Measurements from ENCODE around the gene CD209.

CD209 gene

GRCh38 chr19:7705387-7706187 is 41.7 kb downstream of the CD209 start:
- DNase-seq (ENCODE audit: low read depth in 2 of 2), result no peak

GRCh38 chr19:7704280-7705060 is 42.9 kb downstream of the CD209 start:
- no peak for DNase-seq (ENCODE audit: low read depth in 2 of 2)

- DNase-seq (ENCODE audit: low read depth in 2 of 2), result no peak
These were observed 44.0 kb downstream of the CD209 start for GRCh38 chr19:7703332-7703731.

GRCh38 chr19:7701654-7702457 is 45.5 kb downstream of the CD209 start, which contains the start of gene FCER2:
FCER2 (minus strand) TSS chr19:7702131; CDS start chr19:7699760, 2,371 bp downstream.
- DNase-seq (ENCODE audit: low read depth in 2 of 2), result no peak

- DNase-seq (ENCODE audit: low read depth in 2 of 2), result no peak
These were observed 46.2 kb downstream of the CD209 start for GRCh38 chr19:7701049-7701653.

GRCh38 chr19:7699417-7700401 is 47.6 kb downstream of the CD209 start:
- no peak for DNase-seq (ENCODE audit: low read depth in 2 of 2)

GRCh38 chr19:7699003-7699402 is 48.3 kb downstream of the CD209 start:
- DNase-seq (ENCODE audit: low read depth in 2 of 2), result no peak

GRCh38 chr19:7698583-7698982 is 48.8 kb downstream of the CD209 start:
- no peak for DNase-seq (ENCODE audit: low read depth in 2 of 2)

GRCh38 chr19:7697721-7698287 is 49.5 kb downstream of the CD209 start:
- no peak for DNase-seq (ENCODE audit: low read depth in 2 of 2)

- DNase-seq (ENCODE audit: low read depth in 2 of 2), result no peak
These were observed 52.8 kb downstream of the CD209 start for GRCh38 chr19:7694499-7694898.

- DNase-seq (ENCODE audit: low read depth in 2 of 2), result no peak
These were observed 54.8 kb downstream of the CD209 start for GRCh38 chr19:7692417-7693088.

GRCh38 chr19:7691497-7691896 is 55.8 kb downstream of the CD209 start:
- DNase-seq (ENCODE audit: low read depth in 2 of 2), result no peak

GRCh38 chr19:7690779-7691258 is 56.5 kb downstream of the CD209 start:
- no peak for DNase-seq (ENCODE audit: low read depth in 2 of 2)

All from fibroblast of skin of left biceps (primary cell).